HUES6 (cell line): ENCODE data around the gene MARCHF9.

Experiments used
- H3K27ac ChIP-seq: 2 replicates; pipeline ENCODE4 v1.7.0; 2013; ENCODE audit warnings: low read depth, mild to moderate bottlenecking, low read length, inconsistent platforms
- H3K27me3 ChIP-seq: 2 replicates; pipeline ENCODE4 v1.6.1; 2013; ENCODE audit warnings: low read length; ENCODE audit not compliant: control insufficient read depth, insufficient read depth
- H3K36me3 ChIP-seq: 2 replicates; pipeline ENCODE4 v1.6.1; 2013; ENCODE audit warnings: low read length; ENCODE audit not compliant: control insufficient read depth, insufficient read depth
- H3K4me1 ChIP-seq: 2 replicates; pipeline ENCODE4 v1.6.1; 2013; ENCODE audit warnings: low read length; ENCODE audit not compliant: control insufficient read depth, insufficient read depth
- H3K4me3 ChIP-seq: 2 replicates; pipeline ENCODE4 v1.5.1; 2013; ENCODE audit warnings: low read depth, low read length
- H3K9ac ChIP-seq: one replicate; pipeline ENCODE4 v1.6.1; 2013; ENCODE audit warnings: mild to moderate bottlenecking, low read length
- H3K9me3 ChIP-seq: 2 replicates; pipeline ENCODE4 v1.6.1; 2013; ENCODE audit warnings: low read depth, low read length; ENCODE audit not compliant: control insufficient read depth, insufficient read depth

The MARCHF9 gene

GRCh38 chr12:57809425-57809824 lies 54.5 kb downstream of the MARCHF9 start:
- H3K4me1 ChIP-seq: no peaks in the 10 kb centered on the region
- H3K9ac ChIP-seq: no peak overlapping the region
- peaks cover 18% of the 10 kb centered on the region for H3K36me3 ChIP-seq
- H3K4me3 ChIP-seq: no peak overlapping the region
- no peaks in the 10 kb centered on the region for H3K9me3 ChIP-seq
- no peaks in the 10 kb centered on the region for H3K27me3 ChIP-seq
- no peak overlapping the region for H3K27ac ChIP-seq
